Measurements from ENCODE around the gene UGDH.
A peak's percentile ranks its signal among the peaks of the same experiment; 100 is the strongest.

- peak in 5 of 7 experiments; percentile 76 to 86 (median 82) for TF ChIP-seq CTCF (IDR thresholded peaks at IDR 0.05)
- no peak for TF ChIP-seq POLR2A (IDR thresholded peaks at IDR 0.05)
Observed at GRCh38 chr4:39469429-39470077, 57.7 kb downstream of the UGDH start.
